CD14-positive monocyte (primary cell): ENCODE measurements around the gene PLET1. TPM values are rescaled to one million over a fixed set of nuclear protein-coding genes. Genes with fewer than 3 reads are reported as not detected.

ENCODE experiments used
- DNase-seq, 3 donors: peaks; one replicate each; pipeline ENCODE4 v3.0.0-alpha.2; 2011 to 2022
- H2AFZ ChIP-seq: 2 replicates; pipeline ENCODE4 v1.6.0; 2012; ENCODE audit warnings: mild to moderate bottlenecking, low read depth, low read length, inconsistent platforms; ENCODE audit not compliant: insufficient read depth, poor library complexity, severe bottlenecking
- H3K27ac ChIP-seq, 2 donors: 1 replicate in 1 of 2; 2 replicates in 1 of 2; pipeline ENCODE4 v1.5.1; 2012 to 2013; ENCODE audit warnings: low read length in 2 of 2, control low read depth in 1 of 2, inconsistent platforms in 1 of 2, low read depth in 1 of 2, mild to moderate bottlenecking in 1 of 2
- H3K27me3 ChIP-seq, 2 donors: one replicate each; pipeline versions ENCODE4 v1.6.0 to v1.6.1; 2011 to 2013; ENCODE audit warnings: low read length in 2 of 2; ENCODE audit not compliant: control insufficient read depth in 2 of 2, insufficient read depth in 2 of 2
- H3K36me3 ChIP-seq, 2 donors: replicated peaks in 1 of 2; 1 replicate in 1 of 2; 2 replicates in 1 of 2; pipeline versions ENCODE4 v1.5.1 to v1.6.1; 2012 to 2013; ENCODE audit warnings: low read length in 2 of 2, control low read depth in 1 of 2, inconsistent platforms in 1 of 2, mild to moderate bottlenecking in 1 of 2; ENCODE audit not compliant: insufficient read depth in 2 of 2, control insufficient read depth in 1 of 2
- H3K4me1 ChIP-seq, 2 donors: 1 replicate in 1 of 2; 2 replicates in 1 of 2; pipeline versions ENCODE4 v1.5.1 to v1.6.1; 2012 to 2013; ENCODE audit warnings: low read length in 2 of 2, control low read depth in 1 of 2, inconsistent platforms in 1 of 2, mild to moderate bottlenecking in 1 of 2, moderate library complexity in 1 of 2; ENCODE audit not compliant: insufficient read depth in 2 of 2, control insufficient read depth in 1 of 2
- H3K4me2 ChIP-seq: replicated peaks from 2 replicates; pipeline ENCODE3; 2012; ENCODE audit warnings: low read length, moderate library complexity, mild to moderate bottlenecking; ENCODE audit not compliant: poor library complexity, severe bottlenecking; ENCODE audit errors: extremely low read depth
- H3K4me3 ChIP-seq, 3 experiments: fragments of 200-600 bp in 1 of 3; sonication (generic) in 1 of 3; replicated peaks in 1 of 3; 1 replicate in 2 of 3; 2 replicates in 1 of 3; pipeline ENCODE4 v1.5.1; 2011 to 2013; ENCODE audit warnings: low read length in 3 of 3, mild to moderate bottlenecking in 3 of 3, control low read depth in 2 of 3, low read depth in 2 of 3, inconsistent platforms in 1 of 3, moderate library complexity in 1 of 3
- H3K79me2 ChIP-seq: 2 replicates; pipeline ENCODE4 v1.6.0; 2012; ENCODE audit warnings: mild to moderate bottlenecking, control low read depth, inconsistent platforms, low read length, moderate library complexity; ENCODE audit not compliant: insufficient read depth
- H3K9ac ChIP-seq: 2 replicates; pipeline ENCODE4 v1.6.0; 2017; ENCODE audit warnings: low read length, mild to moderate bottlenecking; ENCODE audit not compliant: insufficient read depth, poor library complexity, severe bottlenecking
- H3K9me3 ChIP-seq, 2 donors: replicated peaks in 1 of 2; 1 replicate in 1 of 2; 2 replicates in 1 of 2; pipeline versions ENCODE4 v1.5.1 to v1.6.1; 2012 to 2013; ENCODE audit warnings: low read length in 2 of 2, control low read depth in 1 of 2; ENCODE audit not compliant: control insufficient read depth in 1 of 2, insufficient read depth in 1 of 2
- H4K20me1 ChIP-seq: 2 replicates; pipeline ENCODE4 v1.6.0; 2012; ENCODE audit warnings: mild to moderate bottlenecking, low read length, control low read depth, moderate library complexity; ENCODE audit not compliant: insufficient read depth
- H3K27ac Mint-ChIP-seq, 7 donors: one replicate each; pipeline ENCODE4 v1.8.0; 2020; ENCODE audit warnings: mild to moderate bottlenecking in 7 of 7, mixed read lengths in 7 of 7, moderate library complexity in 6 of 7, inconsistent platforms in 2 of 7
- H3K27me3 Mint-ChIP-seq, 3 donors: one replicate each; pipeline ENCODE4 v1.8.0; 2021 to 2022; ENCODE audit warnings: low read depth in 3 of 3, mild to moderate bottlenecking in 3 of 3, mixed read lengths in 3 of 3, moderate library complexity in 3 of 3, inconsistent platforms in 1 of 3
- H3K36me3 Mint-ChIP-seq, 2 donors: one replicate each; pipeline ENCODE4 v1.8.0; 2020; ENCODE audit warnings: mixed read lengths in 2 of 2, inconsistent platforms in 1 of 2, mild to moderate bottlenecking in 1 of 2
- H3K4me1 Mint-ChIP-seq: one replicate; pipeline ENCODE4 v1.8.0; 2020; ENCODE audit warnings: mild to moderate bottlenecking, mixed read lengths
- H3K4me3 Mint-ChIP-seq, 2 donors: one replicate each; pipeline ENCODE4 v1.8.0; 2020; ENCODE audit warnings: mild to moderate bottlenecking in 2 of 2, mixed read lengths in 2 of 2, moderate library complexity in 1 of 2
- H3K9me3 Mint-ChIP-seq, 7 donors: one replicate each; pipeline ENCODE4 v1.8.0; 2020 to 2022; ENCODE audit warnings: mixed read lengths in 7 of 7, mild to moderate bottlenecking in 6 of 7, moderate library complexity in 6 of 7, inconsistent platforms in 2 of 7
- WGBS: methylation state at CpG from one replicate; pipeline ENCODE4 v1.1.5; 2013; ENCODE audit warnings: missing lambda C conversion rate; ENCODE audit not compliant: insufficient coverage; 5-methylcytosine and 5-hydroxymethylcytosine counted together
- intact Hi-C, 2 donors: fragments of 100-400 bp; cut with micrococcal nuclease; formaldehyde crosslinking; loops; one replicate each; pipeline versions ENCODE4 v1.15.0 to v1.15.1; 2023
- polyA plus RNA-seq, 3 donors: library from polyadenylated mRNA; depleted of rRNA in 1 of 3; unstranded in 2 of 3; stranded (reverse) in 1 of 3; fragments of 300-500 nt in 2 of 3; fragments of >200 nt in 1 of 3; fragmentation: Illumina TruSeq in 2 of 3; gene quantifications; 1 replicate in 2 of 3; 2 replicates in 1 of 3; pipeline ENCODE4 v1.2.3, GENCODE V29; 2012 to 2021
- TF ChIP-seq, protein P1 (sequence below): fragments of 200-600 bp; IDR thresholded peaks from one replicate; pipeline ENCODE4 v1.8.0; 2022; ENCODE audit warnings: antibody characterized with exemption, mild to moderate bottlenecking

Gene PLET1
- polyA plus RNA-seq, 3 donors, result not detected

DNA sequence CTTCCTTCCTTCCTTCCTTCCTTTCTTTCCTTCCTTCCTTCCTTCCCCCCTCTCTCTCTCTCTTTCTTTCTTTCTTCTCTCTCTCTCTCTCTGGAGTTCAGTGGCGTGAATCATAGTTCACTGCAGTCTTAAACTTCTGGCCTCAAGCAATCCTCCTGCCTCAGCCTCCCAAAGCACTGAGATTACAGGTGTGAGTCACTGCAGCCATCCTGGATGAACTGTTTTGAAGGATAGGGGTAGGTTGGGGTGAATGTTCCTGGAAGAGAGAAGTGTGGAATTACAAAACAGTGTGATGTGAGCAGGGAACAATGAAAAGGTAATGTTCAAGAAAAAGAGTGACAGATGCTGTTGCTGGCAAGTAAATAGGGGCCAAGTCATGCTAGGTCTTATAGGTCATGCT is 12.4 kb upstream of the PLET1 start:
- Mint-ChIP-seq H3K27me3 (peaks cover 2 to 4% (median 3%) of the 10 kb centered on the region in 3 donors), H3K36me3 (peaks cover 0 to 3% of the 10 kb centered on the region in 2 donors), H3K4me3 (no peak overlapping the region), H3K4me1 (no peaks in the 10 kb centered on the region), H3K9me3 (peaks cover 0 to 2% (median 0%) of the 10 kb centered on the region in 7 donors), H3K27ac (no peak overlapping the region)
- Histone ChIP-seq H3K9ac (no peak overlapping the region), H4K20me1 (no peaks in the 10 kb centered on the region), H3K27me3 (no peaks in the 10 kb centered on the region), H3K4me3 (no peak overlapping the region), H2AFZ (no peak overlapping the region), H3K27ac (no peak overlapping the region), H3K36me3 (no peaks in the 10 kb centered on the region), H3K4me1 (peaks cover 0 to 6% of the 10 kb centered on the region in 2 donors), H3K4me2 (no peak overlapping the region), H3K79me2 (no peaks in the 10 kb centered on the region), H3K9me3 (no peaks in the 10 kb centered on the region)
- TF ChIP-seq, protein P1, sequence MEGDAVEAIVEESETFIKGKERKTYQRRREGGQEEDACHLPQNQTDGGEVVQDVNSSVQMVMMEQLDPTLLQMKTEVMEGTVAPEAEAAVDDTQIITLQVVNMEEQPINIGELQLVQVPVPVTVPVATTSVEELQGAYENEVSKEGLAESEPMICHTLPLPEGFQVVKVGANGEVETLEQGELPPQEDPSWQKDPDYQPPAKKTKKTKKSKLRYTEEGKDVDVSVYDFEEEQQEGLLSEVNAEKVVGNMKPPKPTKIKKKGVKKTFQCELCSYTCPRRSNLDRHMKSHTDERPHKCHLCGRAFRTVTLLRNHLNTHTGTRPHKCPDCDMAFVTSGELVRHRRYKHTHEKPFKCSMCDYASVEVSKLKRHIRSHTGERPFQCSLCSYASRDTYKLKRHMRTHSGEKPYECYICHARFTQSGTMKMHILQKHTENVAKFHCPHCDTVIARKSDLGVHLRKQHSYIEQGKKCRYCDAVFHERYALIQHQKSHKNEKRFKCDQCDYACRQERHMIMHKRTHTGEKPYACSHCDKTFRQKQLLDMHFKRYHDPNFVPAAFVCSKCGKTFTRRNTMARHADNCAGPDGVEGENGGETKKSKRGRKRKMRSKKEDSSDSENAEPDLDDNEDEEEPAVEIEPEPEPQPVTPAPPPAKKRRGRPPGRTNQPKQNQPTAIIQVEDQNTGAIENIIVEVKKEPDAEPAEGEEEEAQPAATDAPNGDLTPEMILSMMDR, result no peak
- DNase-seq, result no peak
- WGBS, result no CpG with 5 or more reads among the region's 1 CpG
- intact Hi-C loops, result no loop called here

- Mint-ChIP-seq H3K4me3 (no peak overlapping the region), H3K27ac (no peak overlapping the region), H3K27me3 (peaks cover 0 to 4% (median 3%) of the 10 kb centered on the region in 3 donors), H3K9me3 (peaks cover 0 to 2% (median 0%) of the 10 kb centered on the region in 7 donors), H3K4me1 (no peaks in the 10 kb centered on the region), H3K36me3 (peaks cover 0 to 3% of the 10 kb centered on the region in 2 donors)
- Histone ChIP-seq H3K36me3 (no peaks in the 10 kb centered on the region), H3K4me1 (peaks cover 0 to 6% of the 10 kb centered on the region in 2 donors), H2AFZ (no peak overlapping the region), H3K27ac (no peak overlapping the region), H3K79me2 (no peaks in the 10 kb centered on the region), H3K27me3 (no peaks in the 10 kb centered on the region), H4K20me1 (no peaks in the 10 kb centered on the region), H3K4me3 (no peak overlapping the region), H3K9ac (no peak overlapping the region), H3K4me2 (no peak overlapping the region), H3K9me3 (no peaks in the 10 kb centered on the region)
- TF ChIP-seq, protein P1, result no peak
- WGBS, result 85% methylated on average over 2 of the region's 4 CpGs
- no peak for DNase-seq
- intact Hi-C loops, result no loop called here
Observed at GRCh38 chr11:112271242-112271641, 10.6 kb upstream of the PLET1 start.
